ENCODE data around the gene STPG2. TPM values are rescaled to one million over a fixed set of nuclear protein-coding genes. Genes with fewer than 3 reads are reported as not detected.

STPG2 gene
- total RNA-seq, 2 donors from 2014 or later, result 0.13 to 0.53 TPM

DNA sequence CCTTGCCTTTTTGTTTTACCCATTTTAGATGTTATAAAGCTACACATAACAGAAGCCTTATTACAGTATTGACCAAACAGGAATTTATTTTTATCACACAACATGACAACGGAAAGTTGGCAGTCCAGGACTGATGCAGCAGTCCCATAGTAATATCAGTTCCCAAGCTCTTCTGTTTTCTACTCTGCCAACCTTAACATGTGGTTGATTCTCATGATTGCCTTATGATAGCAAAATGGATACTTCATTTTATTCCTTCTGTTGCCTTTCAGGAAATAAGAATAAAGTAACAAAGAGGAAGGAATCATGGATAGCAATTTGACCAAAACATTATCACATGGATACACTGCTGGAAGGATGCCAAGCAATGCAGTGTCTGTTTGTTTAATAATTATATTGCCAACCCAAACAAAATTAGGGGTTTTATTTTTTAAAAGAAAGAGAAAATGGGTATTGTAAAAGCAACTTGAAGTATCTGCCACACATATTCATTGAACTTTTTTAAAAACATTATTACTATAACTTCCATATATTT, 275.7 kb downstream of the STPG2 start:
- Mint-ChIP-seq H3K36me3 (ENCODE audit: low read depth) (no peaks in the 10 kb centered on the region), H3K27me3 (ENCODE audit: insufficient read depth) (no peaks in the 10 kb centered on the region), H3K4me3 (no peak overlapping the region), H3K9me3 (no peaks in the 10 kb centered on the region), H3K4me1 (no peaks in the 10 kb centered on the region), H3K27ac (no peak overlapping the region)
- H3K4me3 ChIP-seq (ENCODE audit: low read length), result no peak overlapping the region
- 86 to 89% methylated on average over 1 of the region's 1 CpG for WGBS, 2 experiments (ENCODE audit: insufficient coverage in 1 of 2, insufficient read length in 1 of 2)
- no peaks in the 10 kb centered on the region for H3K9me3 ChIP-seq (ENCODE audit: control insufficient read depth, low read length)
- H3K9ac ChIP-seq (ENCODE audit: extremely low read depth, low read length, poor library complexity, severe bottlenecking), result no peak overlapping the region
- no peak overlapping the region for H3K27ac ChIP-seq (ENCODE audit: low read depth, low read length)
- no peaks in the 10 kb centered on the region for H3K4me1 ChIP-seq (ENCODE audit: control insufficient read depth, insufficient read depth, low read length)
- H3K36me3 ChIP-seq (ENCODE audit: control insufficient read depth, insufficient read depth, low read length), result no peaks in the 10 kb centered on the region
- TF ChIP-seq CTCF (conservative IDR thresholded peaks at IDR 0.05), result no peak
- DNase-seq, result no peak
- H3K27me3 ChIP-seq (ENCODE audit: control insufficient read depth, insufficient read depth, low read length, poor library complexity, severe bottlenecking), result no peaks in the 10 kb centered on the region

DNA sequence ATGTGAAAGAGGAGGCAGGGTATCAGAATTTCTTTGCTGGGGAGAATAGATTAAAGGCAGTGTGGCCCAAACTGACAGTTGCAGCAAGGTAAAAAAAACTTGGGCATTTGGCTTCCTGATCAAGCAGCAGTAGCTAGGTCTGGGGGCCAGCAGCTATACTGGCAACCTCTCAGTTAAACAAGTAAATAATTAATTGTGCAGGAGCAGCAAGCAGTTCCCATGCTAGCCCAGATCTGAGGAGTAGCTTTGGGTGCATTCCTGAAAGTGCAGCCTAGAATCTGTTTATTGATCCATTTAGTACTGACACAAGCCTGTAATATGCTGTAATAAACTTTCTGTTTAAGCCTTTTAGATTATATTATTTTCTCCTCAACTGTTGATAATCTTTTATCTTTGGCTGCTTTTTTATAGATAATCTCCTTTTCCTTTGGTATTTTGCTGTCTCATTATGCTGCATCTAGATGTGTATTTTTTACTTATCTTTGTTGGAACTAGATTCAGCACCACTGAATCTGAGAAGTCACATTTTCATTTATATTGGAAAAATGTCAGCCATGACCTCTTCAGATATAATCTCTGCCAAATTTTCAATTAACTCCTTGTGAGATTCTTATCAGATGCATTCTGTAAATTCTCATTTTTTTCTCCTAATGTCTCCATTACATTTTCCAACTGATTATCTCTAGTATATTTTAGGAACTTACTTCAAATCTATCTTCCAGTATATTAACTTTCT, 276.3 kb downstream of the STPG2 start:
- Histone ChIP-seq H3K36me3 (ENCODE audit: control insufficient read depth, insufficient read depth, low read length) (no peaks in the 10 kb centered on the region), H3K27ac (ENCODE audit: low read depth, low read length) (no peak overlapping the region), H3K4me3 (ENCODE audit: low read length) (no peak overlapping the region), H3K27me3 (ENCODE audit: control insufficient read depth, insufficient read depth, low read length, poor library complexity, severe bottlenecking) (no peaks in the 10 kb centered on the region), H3K9ac (ENCODE audit: extremely low read depth, low read length, poor library complexity, severe bottlenecking) (no peak overlapping the region), H3K9me3 (ENCODE audit: control insufficient read depth, low read length) (no peaks in the 10 kb centered on the region), H3K4me1 (ENCODE audit: control insufficient read depth, insufficient read depth, low read length) (no peaks in the 10 kb centered on the region)
- H3K27ac Mint-ChIP-seq, result no peak overlapping the region
- no peaks in the 10 kb centered on the region for H3K36me3 Mint-ChIP-seq (ENCODE audit: low read depth)
- no peak for TF ChIP-seq CTCF (conservative IDR thresholded peaks at IDR 0.05)
- DNase-seq, result no peak
- no peaks in the 10 kb centered on the region for H3K27me3 Mint-ChIP-seq (ENCODE audit: insufficient read depth)
- no peaks in the 10 kb centered on the region for H3K9me3 Mint-ChIP-seq
- no peaks in the 10 kb centered on the region for H3K4me1 Mint-ChIP-seq
- H3K4me3 Mint-ChIP-seq, result no peak overlapping the region

GRCh38 chr4:97851115-97851514, 292.2 kb downstream of the STPG2 start:
- H3K36me3 ChIP-seq (ENCODE audit: control insufficient read depth, insufficient read depth, low read length), result no peaks in the 10 kb centered on the region
- no peaks in the 10 kb centered on the region for H3K9me3 ChIP-seq (ENCODE audit: control insufficient read depth, low read length)
- Mint-ChIP-seq H3K4me3 (no peak overlapping the region), H3K27me3 (ENCODE audit: insufficient read depth) (no peaks in the 10 kb centered on the region), H3K9me3 (peaks cover 5% of the 10 kb centered on the region), H3K4me1 (no peaks in the 10 kb centered on the region), H3K36me3 (ENCODE audit: low read depth) (no peaks in the 10 kb centered on the region), H3K27ac (no peak overlapping the region)
- H3K4me3 ChIP-seq (ENCODE audit: low read length), result no peak overlapping the region
- no peaks in the 10 kb centered on the region for H3K27me3 ChIP-seq (ENCODE audit: control insufficient read depth, insufficient read depth, low read length, poor library complexity, severe bottlenecking)
- no peaks in the 10 kb centered on the region for H3K4me1 ChIP-seq (ENCODE audit: control insufficient read depth, insufficient read depth, low read length)
- no peak overlapping the region for H3K9ac ChIP-seq (ENCODE audit: extremely low read depth, low read length, poor library complexity, severe bottlenecking)
- 92% methylated on average over 1 of the region's 1 CpG; no CpG with 5 or more reads in 1 of the 2 experiments for WGBS, 2 experiments (ENCODE audit: insufficient coverage in 1 of 2, insufficient read length in 1 of 2)
- no peak overlapping the region for H3K27ac ChIP-seq (ENCODE audit: low read depth, low read length)
- no peak for DNase-seq
- TF ChIP-seq CTCF (conservative IDR thresholded peaks at IDR 0.05), result no peak
